ENCODE data around the gene ATP2C2.
"Not testable (repeated sequence)": the region's sequence is repeated elsewhere in the genome, so short reads cannot be mapped to it uniquely, and the experiment has no call there.

Gene ATP2C2

DNA sequence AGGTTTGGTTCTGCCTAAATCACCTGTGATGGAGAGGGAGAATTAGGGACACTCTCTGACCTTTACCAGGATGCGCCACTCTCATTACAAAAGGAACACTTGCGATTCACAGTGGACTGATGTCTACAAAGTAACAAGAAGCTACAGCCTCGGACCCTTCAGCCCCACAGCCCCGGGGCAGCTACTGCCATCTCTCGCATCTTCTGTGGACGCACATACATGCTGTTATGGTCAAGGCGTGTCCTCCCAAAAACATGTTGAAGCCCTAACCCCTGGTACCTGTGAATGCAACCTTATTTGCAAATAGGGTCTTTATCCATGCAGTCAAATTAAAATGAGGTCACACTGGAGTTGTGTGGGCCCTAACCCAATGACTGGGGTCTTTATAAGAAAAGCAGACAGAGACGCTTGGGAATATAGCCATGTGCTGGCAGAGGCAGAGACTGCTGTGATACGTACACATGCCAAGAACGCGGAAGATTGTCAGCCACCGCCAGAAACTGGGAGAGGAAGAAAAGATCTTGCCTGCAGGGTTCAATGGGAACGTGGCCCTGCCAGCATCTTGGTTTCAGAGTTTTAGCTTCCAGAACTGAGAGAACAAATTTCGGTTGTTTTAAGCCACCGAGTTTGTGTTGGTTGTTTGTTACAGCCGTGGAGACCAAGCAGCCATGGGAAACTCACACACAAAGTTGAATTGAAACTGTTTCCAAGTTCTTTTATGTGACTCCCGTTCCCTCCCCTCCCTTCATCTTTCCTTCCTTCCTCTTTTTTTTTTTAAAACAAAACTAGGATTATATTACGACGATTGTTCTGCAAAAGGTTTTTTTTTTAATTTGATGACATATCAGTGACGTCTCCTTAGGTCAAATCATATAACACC lies 23.1 kb downstream of the ATP2C2 start:
- Histone ChIP-seq H3K4me2 (ENCODE audit: low read depth, low read length, poor library complexity, severe bottlenecking) (no peak overlapping the region), H3K9me2 (replicated peaks; ENCODE audit: low read depth, low read length) (no peaks in the 10 kb centered on the region), H3K4me1 (ENCODE audit: insufficient read depth, low read length, poor library complexity, severe bottlenecking) (no peaks in the 10 kb centered on the region), H3K79me2 (ENCODE audit: insufficient read depth, low read length) (no peaks in the 10 kb centered on the region), H3K36me3 (ENCODE audit: insufficient read depth, low read length) (no peaks in the 10 kb centered on the region), H4K20me1 (ENCODE audit: insufficient read depth, low read length, poor library complexity, severe bottlenecking) (no peaks in the 10 kb centered on the region), H3K27me3 (ENCODE audit: insufficient read depth, low read length, poor library complexity, severe bottlenecking) (no peaks in the 10 kb centered on the region), H3K9me3 (ENCODE audit: insufficient read depth, low read depth, low read length) (no peaks in the 10 kb centered on the region), H2AFZ (ENCODE audit: low read length) (no peak overlapping the region), H3K9ac (ENCODE audit: low read depth, low read length, poor library complexity, severe bottlenecking) (no peak overlapping the region), H3F3A (ENCODE audit: low read depth) (no peaks in the 10 kb centered on the region), H3K4me3 (ENCODE audit: low read length, poor library complexity, severe bottlenecking) (no peak overlapping the region)
- TF ChIP-seq EZH2phosphoT487 (IDR thresholded peaks at IDR 0.05; ENCODE audit: borderline replicate concordance) = no peak
- TF ChIP-seq, protein P1, sequence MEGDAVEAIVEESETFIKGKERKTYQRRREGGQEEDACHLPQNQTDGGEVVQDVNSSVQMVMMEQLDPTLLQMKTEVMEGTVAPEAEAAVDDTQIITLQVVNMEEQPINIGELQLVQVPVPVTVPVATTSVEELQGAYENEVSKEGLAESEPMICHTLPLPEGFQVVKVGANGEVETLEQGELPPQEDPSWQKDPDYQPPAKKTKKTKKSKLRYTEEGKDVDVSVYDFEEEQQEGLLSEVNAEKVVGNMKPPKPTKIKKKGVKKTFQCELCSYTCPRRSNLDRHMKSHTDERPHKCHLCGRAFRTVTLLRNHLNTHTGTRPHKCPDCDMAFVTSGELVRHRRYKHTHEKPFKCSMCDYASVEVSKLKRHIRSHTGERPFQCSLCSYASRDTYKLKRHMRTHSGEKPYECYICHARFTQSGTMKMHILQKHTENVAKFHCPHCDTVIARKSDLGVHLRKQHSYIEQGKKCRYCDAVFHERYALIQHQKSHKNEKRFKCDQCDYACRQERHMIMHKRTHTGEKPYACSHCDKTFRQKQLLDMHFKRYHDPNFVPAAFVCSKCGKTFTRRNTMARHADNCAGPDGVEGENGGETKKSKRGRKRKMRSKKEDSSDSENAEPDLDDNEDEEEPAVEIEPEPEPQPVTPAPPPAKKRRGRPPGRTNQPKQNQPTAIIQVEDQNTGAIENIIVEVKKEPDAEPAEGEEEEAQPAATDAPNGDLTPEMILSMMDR (conservative IDR thresholded peaks at IDR 0.05; ENCODE audit: low read length) = no peak

DNA sequence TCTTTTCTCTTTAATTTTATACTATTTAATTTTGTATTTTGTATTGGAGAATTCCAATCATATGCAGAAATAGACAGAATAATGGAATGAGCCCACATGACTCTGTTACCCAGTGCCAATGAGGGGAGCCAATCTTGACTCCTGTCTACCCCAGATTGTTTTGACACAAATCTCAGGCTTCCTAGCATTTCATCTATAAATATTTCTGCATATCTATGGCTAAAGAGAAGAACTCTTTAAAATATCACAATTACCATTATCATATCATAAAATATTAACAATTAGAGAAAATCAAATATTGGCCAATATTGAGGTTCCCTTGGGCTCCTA lies 23.7 kb downstream of the ATP2C2 start:
- Histone ChIP-seq H3K4me3 (ENCODE audit: low read length, poor library complexity, severe bottlenecking) (no peak overlapping the region), H3K9me2 (replicated peaks; ENCODE audit: low read depth, low read length) (no peaks in the 10 kb centered on the region), H3K79me2 (ENCODE audit: insufficient read depth, low read length) (no peaks in the 10 kb centered on the region), H3F3A (ENCODE audit: low read depth) (no peaks in the 10 kb centered on the region), H3K36me3 (ENCODE audit: insufficient read depth, low read length) (no peaks in the 10 kb centered on the region), H3K9ac (ENCODE audit: low read depth, low read length, poor library complexity, severe bottlenecking) (no peak overlapping the region), H3K4me2 (ENCODE audit: low read depth, low read length, poor library complexity, severe bottlenecking) (no peak overlapping the region), H4K20me1 (ENCODE audit: insufficient read depth, low read length, poor library complexity, severe bottlenecking) (no peaks in the 10 kb centered on the region), H3K27me3 (ENCODE audit: insufficient read depth, low read length, poor library complexity, severe bottlenecking) (no peaks in the 10 kb centered on the region), H3K9me3 (ENCODE audit: insufficient read depth, low read depth, low read length) (no peaks in the 10 kb centered on the region), H3K4me1 (ENCODE audit: insufficient read depth, low read length, poor library complexity, severe bottlenecking) (no peaks in the 10 kb centered on the region), H2AFZ (ENCODE audit: low read length) (no peak overlapping the region)
- no peak for TF ChIP-seq EZH2phosphoT487 (IDR thresholded peaks at IDR 0.05; ENCODE audit: borderline replicate concordance)
- TF ChIP-seq, protein P1 (conservative IDR thresholded peaks at IDR 0.05; ENCODE audit: low read length) = no peak

DNA sequence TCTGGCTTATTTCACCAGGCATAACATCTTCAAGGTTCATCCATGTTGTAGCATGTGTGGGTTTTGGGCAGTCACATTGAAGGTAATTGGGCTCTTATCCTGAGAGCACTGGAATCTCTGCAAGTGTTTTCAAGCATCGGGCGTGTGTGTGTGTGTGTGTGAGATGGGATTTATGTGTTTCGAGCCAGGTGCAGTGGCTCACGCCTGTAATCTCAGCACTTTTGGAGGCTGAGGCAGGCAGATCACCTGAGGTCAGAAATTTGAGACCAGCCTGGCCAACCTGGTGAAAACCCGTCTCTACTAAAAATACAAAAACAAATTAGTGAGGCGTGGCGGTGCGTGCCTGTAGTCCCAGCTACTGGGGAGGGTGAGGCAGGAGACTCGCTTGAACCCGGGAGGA lies 27.7 kb downstream of the ATP2C2 start:
- not testable (repeated sequence) for H3K9ac ChIP-seq (ENCODE audit: low read depth, low read length, poor library complexity, severe bottlenecking); H3K4me2 ChIP-seq (ENCODE audit: low read depth, low read length, poor library complexity, severe bottlenecking); H3K27me3 ChIP-seq (ENCODE audit: insufficient read depth, low read length, poor library complexity, severe bottlenecking); H3K4me1 ChIP-seq (ENCODE audit: insufficient read depth, low read length, poor library complexity, severe bottlenecking); H3K79me2 ChIP-seq (ENCODE audit: insufficient read depth, low read length); H3K4me3 ChIP-seq (ENCODE audit: low read length, poor library complexity, severe bottlenecking); H4K20me1 ChIP-seq (ENCODE audit: insufficient read depth, low read length, poor library complexity, severe bottlenecking); H2AFZ ChIP-seq (ENCODE audit: low read length); H3K9me3 ChIP-seq (ENCODE audit: insufficient read depth, low read depth, low read length); H3K36me3 ChIP-seq (ENCODE audit: insufficient read depth, low read length); H3F3A ChIP-seq (ENCODE audit: low read depth); H3K9me2 ChIP-seq (replicated peaks; ENCODE audit: low read depth, low read length)

DNA sequence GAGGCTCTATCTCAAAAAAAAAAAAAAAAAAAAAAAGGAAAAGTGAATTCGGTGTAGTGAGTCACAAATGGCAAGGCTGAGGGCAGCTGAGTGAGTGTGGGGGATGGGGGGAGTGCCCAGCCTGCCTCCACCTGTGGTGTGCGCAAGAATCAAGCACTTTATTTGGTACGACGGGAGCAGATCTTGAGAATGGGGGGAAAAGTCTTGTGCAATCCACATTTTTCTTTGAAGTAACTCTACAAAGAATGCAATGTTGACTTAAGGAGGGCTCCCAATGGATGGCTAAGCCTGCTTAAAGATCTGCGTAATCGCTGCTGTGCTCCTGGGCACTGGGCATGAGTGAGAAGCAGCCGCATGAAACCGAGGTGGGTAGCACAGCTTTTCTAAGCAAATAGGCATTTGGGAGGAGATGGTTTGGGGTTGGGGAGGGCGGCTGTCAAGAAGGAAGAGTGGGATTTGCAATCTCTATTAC lies 28.2 kb downstream of the ATP2C2 start:
- no peaks in the 10 kb centered on the region for H3K79me2 ChIP-seq (ENCODE audit: insufficient read depth, low read length)

More for the DNA sequence above, 28.2 kb downstream of the ATP2C2 start:
- TF ChIP-seq, protein P1 (conservative IDR thresholded peaks at IDR 0.05; ENCODE audit: low read length) = no peak
- no peak for TF ChIP-seq EZH2phosphoT487 (IDR thresholded peaks at IDR 0.05; ENCODE audit: borderline replicate concordance)
- no peak overlapping the region for H3K4me2 ChIP-seq (ENCODE audit: low read depth, low read length, poor library complexity, severe bottlenecking)
- H3K4me1 ChIP-seq (ENCODE audit: insufficient read depth, low read length, poor library complexity, severe bottlenecking) = no peaks in the 10 kb centered on the region
- H3K9me2 ChIP-seq (replicated peaks; ENCODE audit: low read depth, low read length) = no peaks in the 10 kb centered on the region
- no peak overlapping the region for H2AFZ ChIP-seq (ENCODE audit: low read length)
- no peaks in the 10 kb centered on the region for H3K9me3 ChIP-seq (ENCODE audit: insufficient read depth, low read depth, low read length)
- H4K20me1 ChIP-seq (ENCODE audit: insufficient read depth, low read length, poor library complexity, severe bottlenecking) = no peaks in the 10 kb centered on the region
- no peaks in the 10 kb centered on the region for H3K27me3 ChIP-seq (ENCODE audit: insufficient read depth, low read length, poor library complexity, severe bottlenecking)
- H3K4me3 ChIP-seq (ENCODE audit: low read length, poor library complexity, severe bottlenecking) = no peak overlapping the region
- H3K36me3 ChIP-seq (ENCODE audit: insufficient read depth, low read length) = no peaks in the 10 kb centered on the region
- H3F3A ChIP-seq (ENCODE audit: low read depth) = no peaks in the 10 kb centered on the region
- H3K9ac ChIP-seq (ENCODE audit: low read depth, low read length, poor library complexity, severe bottlenecking) = no peak overlapping the region

Measured in Loucy (cell line).